ENCODE results near the gene PTPN4. TPM values are rescaled to one million over a fixed set of nuclear protein-coding genes. Genes with fewer than 3 reads are reported as not detected.

Gene PTPN4
- total and polyA plus RNA-seq, 2 of the 13 experiments (the other 11 are each of a cell fraction or from before 2014, with no cell fraction given), result 20.3 to 34.6 TPM

- no peak for TF ChIP-seq JDP2 (CRISPR knock-in tag; IDR thresholded peaks at IDR 0.05; ENCODE audit: borderline replicate concordance)
- TF ChIP-seq ZNF230 (CRISPR knock-in tag; IDR thresholded peaks at IDR 0.05), result peak; percentile 10; the same call in 1 of the 2 replicates
- peak; percentile 90 for TF ChIP-seq DMAP1 (CRISPR knock-in tag; IDR thresholded peaks at IDR 0.05)
- TF ChIP-seq, protein P1, sequence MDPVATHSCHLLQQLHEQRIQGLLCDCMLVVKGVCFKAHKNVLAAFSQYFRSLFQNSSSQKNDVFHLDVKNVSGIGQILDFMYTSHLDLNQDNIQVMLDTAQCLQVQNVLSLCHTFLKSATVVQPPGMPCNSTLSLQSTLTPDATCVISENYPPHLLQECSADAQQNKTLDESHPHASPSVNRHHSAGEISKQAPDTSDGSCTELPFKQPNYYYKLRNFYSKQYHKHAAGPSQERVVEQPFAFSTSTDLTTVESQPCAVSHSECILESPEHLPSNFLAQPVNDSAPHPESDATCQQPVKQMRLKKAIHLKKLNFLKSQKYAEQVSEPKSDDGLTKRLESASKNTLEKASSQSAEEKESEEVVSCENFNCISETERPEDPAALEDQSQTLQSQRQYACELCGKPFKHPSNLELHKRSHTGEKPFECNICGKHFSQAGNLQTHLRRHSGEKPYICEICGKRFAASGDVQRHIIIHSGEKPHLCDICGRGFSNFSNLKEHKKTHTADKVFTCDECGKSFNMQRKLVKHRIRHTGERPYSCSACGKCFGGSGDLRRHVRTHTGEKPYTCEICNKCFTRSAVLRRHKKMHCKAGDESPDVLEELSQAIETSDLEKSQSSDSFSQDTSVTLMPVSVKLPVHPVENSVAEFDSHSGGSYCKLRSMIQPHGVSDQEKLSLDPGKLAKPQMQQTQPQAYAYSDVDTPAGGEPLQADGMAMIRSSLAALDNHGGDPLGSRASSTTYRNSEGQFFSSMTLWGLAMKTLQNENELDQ (CRISPR knock-in tag; IDR thresholded peaks at IDR 0.05; ENCODE audit: borderline replicate concordance), result no peak
- no peak for TF ChIP-seq MED13 (CRISPR knock-in tag; IDR thresholded peaks at IDR 0.05)
- peak; percentile 54; the same call in 1 of the 2 replicates for TF ChIP-seq RXRB (CRISPR knock-in tag; IDR thresholded peaks at IDR 0.05; ENCODE audit: borderline replicate concordance)
- TF ChIP-seq ZNF20 (CRISPR knock-in tag; IDR thresholded peaks at IDR 0.05), result no peak
- peak; percentile 56; the same call in 1 of the 2 replicates for TF ChIP-seq RBAK (CRISPR knock-in tag; IDR thresholded peaks at IDR 0.05)
- TF ChIP-seq, protein P2, sequence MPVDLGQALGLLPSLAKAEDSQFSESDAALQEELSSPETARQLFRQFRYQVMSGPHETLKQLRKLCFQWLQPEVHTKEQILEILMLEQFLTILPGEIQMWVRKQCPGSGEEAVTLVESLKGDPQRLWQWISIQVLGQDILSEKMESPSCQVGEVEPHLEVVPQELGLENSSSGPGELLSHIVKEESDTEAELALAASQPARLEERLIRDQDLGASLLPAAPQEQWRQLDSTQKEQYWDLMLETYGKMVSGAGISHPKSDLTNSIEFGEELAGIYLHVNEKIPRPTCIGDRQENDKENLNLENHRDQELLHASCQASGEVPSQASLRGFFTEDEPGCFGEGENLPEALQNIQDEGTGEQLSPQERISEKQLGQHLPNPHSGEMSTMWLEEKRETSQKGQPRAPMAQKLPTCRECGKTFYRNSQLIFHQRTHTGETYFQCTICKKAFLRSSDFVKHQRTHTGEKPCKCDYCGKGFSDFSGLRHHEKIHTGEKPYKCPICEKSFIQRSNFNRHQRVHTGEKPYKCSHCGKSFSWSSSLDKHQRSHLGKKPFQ (CRISPR knock-in tag; IDR thresholded peaks at IDR 0.05; ENCODE audit: insufficient replicate concordance), result peak; percentile 76
- peak; percentile 47; the same call in 1 of the 2 replicates for TF ChIP-seq TBX3 (IDR thresholded peaks at IDR 0.05; ENCODE audit: borderline replicate concordance)
- TF ChIP-seq ARNT2 (CRISPR knock-in tag; IDR thresholded peaks at IDR 0.05; ENCODE audit: low read depth), result peak; percentile 99
- TF ChIP-seq NFIC (IDR thresholded peaks at IDR 0.05; ENCODE audit: low read length), result no peak
- TF ChIP-seq, protein P3, sequence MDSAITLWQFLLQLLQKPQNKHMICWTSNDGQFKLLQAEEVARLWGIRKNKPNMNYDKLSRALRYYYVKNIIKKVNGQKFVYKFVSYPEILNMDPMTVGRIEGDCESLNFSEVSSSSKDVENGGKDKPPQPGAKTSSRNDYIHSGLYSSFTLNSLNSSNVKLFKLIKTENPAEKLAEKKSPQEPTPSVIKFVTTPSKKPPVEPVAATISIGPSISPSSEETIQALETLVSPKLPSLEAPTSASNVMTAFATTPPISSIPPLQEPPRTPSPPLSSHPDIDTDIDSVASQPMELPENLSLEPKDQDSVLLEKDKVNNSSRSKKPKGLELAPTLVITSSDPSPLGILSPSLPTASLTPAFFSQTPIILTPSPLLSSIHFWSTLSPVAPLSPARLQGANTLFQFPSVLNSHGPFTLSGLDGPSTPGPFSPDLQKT (CRISPR knock-in tag; IDR thresholded peaks at IDR 0.05; ENCODE audit: borderline replicate concordance), result no peak
- TF ChIP-seq, protein P4, sequence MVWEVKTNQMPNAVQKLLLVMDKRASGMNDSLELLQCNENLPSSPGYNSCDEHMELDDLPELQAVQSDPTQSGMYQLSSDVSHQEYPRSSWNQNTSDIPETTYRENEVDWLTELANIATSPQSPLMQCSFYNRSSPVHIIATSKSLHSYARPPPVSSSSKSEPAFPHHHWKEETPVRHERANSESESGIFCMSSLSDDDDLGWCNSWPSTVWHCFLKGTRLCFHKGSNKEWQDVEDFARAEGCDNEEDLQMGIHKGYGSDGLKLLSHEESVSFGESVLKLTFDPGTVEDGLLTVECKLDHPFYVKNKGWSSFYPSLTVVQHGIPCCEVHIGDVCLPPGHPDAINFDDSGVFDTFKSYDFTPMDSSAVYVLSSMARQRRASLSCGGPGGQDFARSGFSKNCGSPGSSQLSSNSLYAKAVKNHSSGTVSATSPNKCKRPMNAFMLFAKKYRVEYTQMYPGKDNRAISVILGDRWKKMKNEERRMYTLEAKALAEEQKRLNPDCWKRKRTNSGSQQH (CRISPR knock-in tag; IDR thresholded peaks at IDR 0.05; ENCODE audit: low read depth), result peak; percentile 53; the same call in 1 of the 2 replicates
- no peak; the same call in 1 of the 2 replicates for TF ChIP-seq PAX8 (CRISPR knock-in tag; IDR thresholded peaks at IDR 0.05; ENCODE audit: borderline replicate concordance)
- peak; percentile 99 for TF ChIP-seq ZNF572 (CRISPR knock-in tag; IDR thresholded peaks at IDR 0.05)
- TF ChIP-seq, protein P5, sequence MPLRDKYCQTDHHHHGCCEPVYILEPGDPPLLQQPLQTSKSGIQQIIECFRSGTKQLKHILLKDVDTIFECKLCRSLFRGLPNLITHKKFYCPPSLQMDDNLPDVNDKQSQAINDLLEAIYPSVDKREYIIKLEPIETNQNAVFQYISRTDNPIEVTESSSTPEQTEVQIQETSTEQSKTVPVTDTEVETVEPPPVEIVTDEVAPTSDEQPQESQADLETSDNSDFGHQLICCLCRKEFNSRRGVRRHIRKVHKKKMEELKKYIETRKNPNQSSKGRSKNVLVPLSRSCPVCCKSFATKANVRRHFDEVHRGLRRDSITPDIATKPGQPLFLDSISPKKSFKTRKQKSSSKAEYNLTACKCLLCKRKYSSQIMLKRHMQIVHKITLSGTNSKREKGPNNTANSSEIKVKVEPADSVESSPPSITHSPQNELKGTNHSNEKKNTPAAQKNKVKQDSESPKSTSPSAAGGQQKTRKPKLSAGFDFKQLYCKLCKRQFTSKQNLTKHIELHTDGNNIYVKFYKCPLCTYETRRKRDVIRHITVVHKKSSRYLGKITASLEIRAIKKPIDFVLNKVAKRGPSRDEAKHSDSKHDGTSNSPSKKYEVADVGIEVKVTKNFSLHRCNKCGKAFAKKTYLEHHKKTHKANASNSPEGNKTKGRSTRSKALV (CRISPR knock-in tag; IDR thresholded peaks at IDR 0.05), result peak; percentile 26; the same call in 1 of the 2 replicates
- peak; percentile 99 for TF ChIP-seq PATZ1 (CRISPR knock-in tag; IDR thresholded peaks at IDR 0.05)
Observed at GRCh38 chr2:119759451-119760236, at the start of gene PTPN4 (continued).

Measured in HepG2 (cell line).